GM15510 (cell line): ENCODE data around the gene IQSEC3.

ENCODE experiments used
- POLR2A ChIP-seq: IDR thresholded peaks from 3 replicates; pipeline ENCODE4 v1.6.1; 2011; ENCODE audit warnings: borderline replicate concordance; ENCODE audit not compliant: insufficient read length; ENCODE audit errors: extremely low read depth

The IQSEC3 gene

DNA sequence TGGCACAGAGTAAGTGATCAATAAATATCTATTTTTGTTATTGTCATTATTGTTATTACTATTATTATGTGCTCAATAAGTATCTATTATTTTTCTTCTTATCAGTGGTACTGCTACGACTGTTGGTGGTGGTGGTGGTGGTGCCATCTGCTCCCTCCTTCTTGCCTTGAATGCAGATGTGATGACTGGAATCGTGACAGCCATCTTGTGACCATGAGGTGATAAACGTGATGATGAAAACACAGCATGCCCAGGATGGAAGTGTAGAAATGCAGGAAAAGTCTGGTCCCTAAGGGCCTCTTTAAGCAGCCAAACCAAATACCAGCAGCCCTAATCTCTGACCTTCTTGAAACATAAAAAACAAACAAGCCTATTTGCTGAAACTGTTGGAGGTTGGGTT lies 125.0 kb downstream of the IQSEC3 start:
- TF ChIP-seq POLR2A, result no peak

DNA sequence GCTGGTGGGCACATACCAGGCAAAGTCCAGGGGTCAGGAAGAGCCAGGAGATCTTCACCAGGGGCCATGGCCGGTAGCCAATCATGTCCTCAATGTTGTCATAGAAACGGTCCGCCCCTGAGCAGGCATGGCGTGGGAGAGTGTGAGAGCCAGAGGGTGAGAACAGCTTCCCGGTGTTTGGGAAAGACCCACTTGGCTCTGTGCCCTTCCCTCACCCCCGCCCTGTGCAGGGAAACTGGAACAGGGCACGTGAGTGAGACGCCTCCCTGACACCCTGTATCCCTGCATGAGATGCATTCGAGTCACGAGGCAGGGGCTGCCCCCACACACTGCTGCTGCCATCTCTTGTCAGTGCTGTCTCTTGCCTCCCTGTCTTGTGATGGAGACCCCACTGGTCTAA lies 126.7 kb downstream of the IQSEC3 start:
- TF ChIP-seq POLR2A, result no peak

DNA sequence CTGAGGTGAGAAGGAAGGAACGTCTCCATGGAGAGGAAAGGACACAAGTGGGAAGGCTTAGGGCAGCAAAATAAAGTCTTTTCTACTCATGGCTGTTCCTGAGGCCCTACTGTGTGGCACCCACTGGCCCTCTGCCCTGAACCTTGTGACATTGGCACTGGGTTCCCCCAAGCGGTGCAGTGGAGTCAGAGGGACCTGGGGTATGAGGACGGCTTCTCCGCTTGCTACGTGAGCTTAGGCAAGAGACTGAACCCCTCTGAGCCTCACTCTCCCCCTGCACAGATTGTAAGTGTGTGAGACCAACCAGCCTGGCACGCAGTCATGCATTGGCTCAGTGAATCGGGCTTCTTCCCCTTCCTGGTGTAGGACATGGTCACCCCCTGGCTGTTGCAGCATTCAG lies 127.7 kb downstream of the IQSEC3 start:
- TF ChIP-seq POLR2A, result no peak

DNA sequence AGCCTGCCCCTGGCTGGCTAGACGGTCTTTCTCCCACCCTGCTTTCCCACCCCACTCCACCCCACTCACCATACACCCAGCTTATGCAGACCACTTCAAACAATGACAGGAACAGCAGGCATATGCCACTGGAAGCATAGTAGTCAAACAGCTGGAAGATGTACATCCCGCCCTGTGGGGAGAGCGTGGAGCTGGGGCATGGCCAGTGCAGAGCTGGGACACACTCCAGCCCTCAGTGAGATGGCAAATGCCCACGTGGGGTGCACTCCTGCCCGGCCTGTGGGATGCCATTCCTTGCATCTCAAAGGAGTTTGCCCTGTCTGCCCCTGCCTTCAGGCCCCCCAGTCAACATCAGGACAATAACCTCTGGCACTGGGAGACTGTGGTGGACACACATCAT lies 128.6 kb downstream of the IQSEC3 start:
- no peak for TF ChIP-seq POLR2A

DNA sequence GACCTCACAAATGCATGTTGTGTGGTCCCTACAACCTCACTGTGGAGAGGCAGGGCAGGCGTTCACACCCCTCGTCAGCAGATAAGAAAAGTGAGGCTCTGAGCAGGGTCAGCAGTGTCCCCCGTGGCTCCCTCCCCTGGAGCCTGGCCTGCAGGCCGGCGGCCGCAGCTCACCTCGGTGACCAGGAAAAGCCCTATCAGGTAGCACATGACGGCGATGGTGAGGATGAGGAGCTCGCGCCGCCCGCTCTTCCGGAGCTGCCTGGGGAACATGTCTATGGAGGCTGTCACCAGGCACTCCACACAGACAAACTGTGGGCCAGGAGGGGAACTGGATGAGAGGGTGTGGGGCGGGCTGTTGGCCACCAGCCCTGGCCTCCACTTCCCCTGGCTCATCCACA lies 129.4 kb downstream of the IQSEC3 start:
- TF ChIP-seq POLR2A, result no peak

DNA sequence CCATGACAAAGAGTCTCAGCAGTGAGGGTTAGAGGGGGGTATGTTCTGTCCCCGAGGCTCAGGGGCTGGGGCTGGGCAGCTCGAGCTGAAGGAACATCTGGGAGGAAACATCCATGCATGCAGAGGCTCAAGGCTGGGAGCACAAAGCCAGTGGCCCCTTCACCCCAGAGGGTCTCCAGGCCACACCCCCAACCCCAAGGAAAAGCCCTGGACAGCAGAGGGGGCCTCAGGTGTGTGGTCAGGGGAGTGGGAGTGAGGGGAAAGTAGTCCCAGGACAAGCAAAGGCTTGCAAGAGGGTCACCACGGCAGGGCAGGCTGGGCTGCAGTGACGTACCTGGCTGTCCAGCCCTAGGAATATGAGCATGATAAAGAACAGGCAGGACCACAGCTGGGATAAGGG lies 129.9 kb downstream of the IQSEC3 start:
- TF ChIP-seq POLR2A, result no peak

DNA sequence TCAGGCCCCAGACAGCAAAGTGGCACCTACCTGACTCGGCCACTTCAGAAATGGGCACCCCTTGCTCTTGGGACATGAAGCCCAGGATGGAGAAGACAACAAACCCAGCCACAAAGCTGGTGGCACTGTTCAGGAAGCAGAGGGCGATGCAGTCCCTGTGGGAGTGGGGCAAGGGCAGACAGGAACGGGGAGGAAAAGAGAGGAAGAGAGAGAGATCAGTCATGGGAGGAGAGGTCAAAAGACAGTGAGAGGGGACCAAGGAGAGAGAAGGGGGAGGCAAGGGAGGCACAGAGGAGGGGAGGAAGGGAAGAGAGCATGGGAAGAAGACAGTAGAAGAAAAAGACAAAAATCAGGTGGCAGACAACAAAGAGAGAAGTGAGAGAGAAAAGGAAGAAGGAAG lies 130.8 kb downstream of the IQSEC3 start:
- no peak for TF ChIP-seq POLR2A

DNA sequence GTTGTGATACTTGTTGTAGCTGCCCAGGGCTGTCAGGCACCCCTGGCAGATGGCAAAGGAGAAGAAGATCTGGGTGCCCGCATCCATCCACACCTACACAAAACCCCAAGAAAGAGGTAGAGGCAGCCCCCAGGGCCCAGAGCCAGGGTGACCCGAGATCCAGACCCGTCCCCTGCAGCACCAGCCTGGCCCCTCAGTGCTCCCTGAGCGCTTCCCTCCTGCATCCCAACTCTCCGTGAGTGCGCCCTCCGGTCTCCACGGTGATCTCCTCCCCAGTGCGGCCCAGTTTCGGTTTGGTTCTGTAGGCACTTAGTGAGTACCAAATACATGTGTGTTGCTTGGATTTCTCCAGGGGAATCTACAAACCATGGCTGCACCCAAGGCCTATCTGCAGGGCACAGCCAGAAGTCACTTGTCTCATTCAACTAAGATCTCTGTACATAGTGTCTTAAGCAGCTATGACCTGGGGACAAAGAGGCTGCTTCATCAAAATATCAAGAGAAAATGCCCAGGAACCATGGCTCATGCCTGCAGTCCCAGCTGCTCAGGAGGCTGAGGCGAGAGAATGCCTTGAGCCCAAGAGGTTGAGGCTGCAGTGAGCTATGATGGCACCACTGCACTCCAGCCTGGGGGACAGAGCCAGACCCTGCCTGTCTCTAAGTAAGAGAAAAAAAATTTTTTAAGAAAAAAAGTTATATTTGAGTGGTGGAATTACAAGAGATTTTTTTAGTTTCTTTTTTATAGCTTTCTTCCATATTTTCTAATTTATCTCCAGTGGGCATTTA lies 131.5 kb downstream of the IQSEC3 start:
- no peak for TF ChIP-seq POLR2A

DNA sequence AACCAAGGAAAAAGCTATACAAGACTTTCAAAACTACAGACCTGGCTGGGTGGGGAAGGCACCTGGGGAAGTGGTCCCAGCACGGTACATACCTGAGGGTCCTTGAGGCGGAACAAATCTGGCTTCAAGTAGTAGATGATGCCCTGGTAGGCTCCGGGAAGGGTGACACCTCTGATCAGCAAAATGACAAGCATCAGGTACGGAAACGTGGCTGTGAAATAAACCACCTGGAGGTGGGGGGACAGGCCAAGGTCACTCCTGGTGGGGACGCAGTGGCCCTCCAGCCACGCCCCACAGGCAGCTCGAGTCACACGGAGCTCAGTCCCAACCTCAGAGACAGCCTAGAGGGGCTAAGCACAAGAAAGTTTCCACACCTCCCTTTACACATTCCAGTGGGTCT lies 132.1 kb downstream of the IQSEC3 start:
- TF ChIP-seq POLR2A, result no peak

DNA sequence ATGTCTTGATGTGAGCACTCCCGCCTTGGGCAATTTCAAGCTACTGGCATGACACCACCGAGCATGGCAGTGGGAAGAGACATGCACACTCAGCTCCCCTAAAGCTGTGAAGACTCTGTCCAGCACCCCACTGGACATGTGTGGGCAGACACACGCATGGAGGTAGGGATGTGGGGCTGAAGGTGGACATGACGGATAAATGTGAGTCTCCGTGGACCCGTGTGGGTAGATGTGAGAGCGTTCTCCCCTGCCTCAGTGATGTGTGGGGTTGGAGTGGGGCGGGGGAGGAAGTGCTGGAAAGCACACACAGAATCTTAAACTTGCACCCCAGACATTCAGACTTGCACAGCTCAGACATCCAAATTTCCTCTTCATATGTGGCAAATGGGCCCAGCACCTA lies 134.8 kb downstream of the IQSEC3 start:
- no peak for TF ChIP-seq POLR2A

DNA sequence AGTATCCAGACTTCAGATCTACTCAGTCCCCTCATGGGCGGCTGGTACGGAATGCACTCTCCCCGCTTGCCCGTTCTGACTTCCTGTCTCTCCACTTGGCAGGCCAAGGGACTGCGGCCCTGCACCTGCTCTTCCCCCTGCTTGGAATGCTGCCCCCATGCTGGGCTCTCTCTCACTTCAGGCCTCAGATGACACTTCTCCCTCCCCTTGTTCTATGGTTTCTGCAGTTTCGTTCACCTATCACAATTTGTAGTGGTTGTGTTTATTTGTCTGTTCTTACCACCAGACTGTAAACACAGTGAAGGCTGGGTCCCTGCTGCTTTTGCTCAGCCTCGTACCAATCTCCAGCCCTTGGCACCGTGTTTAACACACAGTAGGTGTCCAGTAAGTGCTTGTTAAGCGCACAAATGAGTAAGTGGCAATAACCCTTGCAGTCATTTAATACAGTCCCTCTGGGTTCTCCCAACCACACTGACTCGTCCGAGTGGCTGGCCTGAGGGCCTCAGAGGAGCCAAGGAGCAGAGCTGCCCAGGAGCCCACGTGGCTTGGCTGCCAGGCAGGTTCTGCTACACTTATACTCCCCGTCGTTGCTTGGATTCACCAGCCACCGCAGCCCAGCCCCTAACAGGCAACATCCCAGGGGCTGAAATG lies 135.6 kb downstream of the IQSEC3 start:
- no peak for TF ChIP-seq POLR2A

DNA sequence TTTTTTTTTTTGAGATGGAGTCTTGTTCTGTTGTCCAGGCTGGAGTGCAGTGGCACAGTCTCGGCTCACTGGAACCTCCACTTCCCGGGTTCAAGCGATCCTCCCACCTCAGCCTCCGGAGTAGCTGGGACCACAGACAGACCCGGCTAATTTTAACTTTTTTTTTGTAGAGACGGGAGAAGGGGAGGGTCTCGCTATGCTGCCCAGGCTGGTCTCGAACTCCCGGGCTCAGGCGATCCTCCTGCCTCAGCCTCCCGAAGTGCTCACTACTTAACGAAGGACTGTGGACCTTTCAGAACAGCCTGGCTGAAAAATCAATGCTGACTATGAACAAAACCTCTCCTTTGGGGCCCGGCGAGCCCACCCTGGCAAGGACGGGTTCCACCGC lies 136.5 kb downstream of the IQSEC3 start:
- TF ChIP-seq POLR2A, result no peak

DNA sequence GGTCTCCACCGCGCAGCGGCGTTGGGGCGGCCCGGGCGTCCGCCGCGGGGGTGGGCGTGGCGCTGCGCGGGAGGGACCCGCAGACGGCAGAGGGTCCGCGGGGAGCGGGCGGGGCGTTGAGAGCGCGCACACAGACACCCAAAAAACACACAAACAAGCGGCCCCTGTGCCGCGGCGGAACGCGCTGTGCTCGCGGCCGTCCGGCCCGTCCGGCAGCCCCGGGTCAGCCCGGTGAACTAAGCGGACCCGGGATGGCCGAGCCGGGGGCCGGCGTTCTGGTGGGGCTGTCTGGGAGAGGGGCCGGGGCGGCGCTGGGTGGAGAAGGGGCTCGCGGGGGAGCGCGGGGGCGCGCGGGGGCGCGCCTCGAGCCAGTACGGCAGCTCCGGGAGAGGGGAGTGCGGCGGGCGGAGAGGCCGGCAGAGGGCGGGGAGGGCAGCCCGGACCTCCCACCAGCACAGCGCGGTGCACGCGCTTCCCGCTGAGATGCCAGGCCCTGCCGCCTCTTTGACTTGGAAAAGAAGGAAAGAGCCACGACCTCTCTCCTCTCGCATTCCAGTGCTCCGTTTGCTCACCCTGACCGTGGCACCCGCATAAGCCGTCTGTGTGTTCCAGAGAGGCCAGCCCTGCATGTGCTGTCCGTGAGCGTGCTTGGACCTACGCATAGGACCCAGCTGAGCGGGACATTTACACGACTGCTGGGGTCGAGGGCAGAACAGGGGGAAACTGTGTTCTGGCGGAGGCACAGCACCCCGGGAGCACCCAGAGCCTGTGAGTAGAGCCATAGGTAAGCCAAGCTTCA lies 137.1 kb downstream of the IQSEC3 start:
- no peak for TF ChIP-seq POLR2A

DNA sequence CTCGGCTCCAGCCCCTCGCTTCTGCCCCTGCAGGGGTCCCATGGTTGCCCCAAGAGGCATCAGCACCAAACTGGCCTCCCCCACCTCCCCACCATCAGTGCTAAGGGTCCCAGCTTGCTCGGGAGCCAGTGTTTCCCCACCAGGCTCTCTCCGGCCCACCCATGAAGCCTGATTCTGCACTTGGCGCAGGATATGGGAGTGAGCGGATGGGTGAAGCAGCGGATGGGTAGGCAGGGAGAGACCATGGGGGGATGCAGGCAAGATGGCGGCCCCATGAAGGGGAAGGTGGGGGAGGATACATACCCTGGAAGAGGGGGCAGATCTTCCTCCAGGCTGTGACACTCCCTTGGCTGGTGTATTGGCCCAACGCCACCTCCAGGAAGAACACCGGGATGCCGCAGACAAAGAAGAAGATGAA lies 137.7 kb downstream of the IQSEC3 start:
- no peak for TF ChIP-seq POLR2A

DNA sequence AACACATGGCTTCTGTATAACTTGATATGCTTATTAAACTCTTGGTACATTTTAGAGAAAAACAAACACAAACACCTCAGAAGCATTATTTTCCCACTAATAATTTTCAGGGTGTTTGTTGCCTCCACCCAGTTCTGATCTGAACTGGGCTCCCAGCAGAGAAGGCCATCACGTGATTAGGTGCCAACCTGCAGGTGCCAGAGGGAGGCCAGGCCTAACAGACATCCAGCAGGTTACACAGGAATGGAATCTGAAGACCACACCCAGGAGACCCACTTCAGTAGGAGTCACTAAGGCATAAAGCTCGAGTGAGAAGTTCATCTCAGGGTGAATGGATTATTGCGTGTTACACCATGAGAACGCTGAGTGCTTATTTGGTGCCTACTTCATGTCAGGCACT lies 138.5 kb downstream of the IQSEC3 start:
- TF ChIP-seq POLR2A, result no peak
